ENCODE data around the gene CDH13.

CDH13 gene

GRCh38 chr16:83136419-83136818 is 509.6 kb downstream of the CDH13 start:
- no peak for DNase-seq

DNA sequence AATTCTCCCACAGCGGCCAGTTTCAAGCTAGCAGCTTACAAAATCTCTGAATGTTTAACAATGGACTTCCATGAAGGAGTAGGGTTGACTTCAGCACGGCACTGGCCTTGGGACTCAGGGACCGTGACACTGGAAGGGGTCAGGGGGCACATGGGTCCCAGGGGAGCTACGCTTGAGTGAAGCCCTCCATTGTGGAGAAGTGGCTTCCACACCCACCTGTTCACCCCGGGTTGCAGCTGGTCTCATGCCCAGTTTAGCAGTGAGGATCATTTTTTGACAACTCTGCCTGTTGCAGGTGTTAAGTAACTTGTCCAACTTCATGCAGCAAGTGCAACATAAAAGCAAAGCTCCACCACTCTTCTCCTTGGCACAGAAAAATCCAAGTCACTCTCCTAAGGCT is 510.2 kb downstream of the CDH13 start:
- DNase-seq, result no peak

DNA sequence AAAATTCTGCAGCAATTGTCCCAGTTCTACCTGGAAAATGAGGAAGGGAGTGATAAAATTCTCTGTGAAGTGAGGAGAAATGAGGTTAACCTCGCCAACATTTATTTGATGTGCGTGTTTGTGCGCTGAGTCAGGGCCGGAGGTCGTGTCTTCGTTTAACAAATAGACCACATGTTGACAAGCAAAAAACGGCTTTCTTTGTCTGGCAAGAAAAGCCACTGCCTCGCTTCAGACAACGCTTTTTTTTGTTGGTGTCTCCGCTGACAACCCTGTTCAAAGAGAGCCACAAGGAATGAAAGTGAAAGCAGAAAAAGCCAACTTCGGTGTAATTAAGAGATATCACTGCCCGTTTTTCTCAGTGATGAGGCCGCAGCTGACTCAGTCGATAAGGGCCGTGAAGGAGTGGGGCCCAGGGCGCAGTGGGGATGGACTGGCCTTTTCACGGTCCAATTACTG is 510.6 kb downstream of the CDH13 start:
- DNase-seq, result no peak

GRCh38 chr16:83137894-83138293 is 511.1 kb downstream of the CDH13 start:
- no peak for DNase-seq

GRCh38 chr16:83138512-83138911 is 511.7 kb downstream of the CDH13 start:
- no peak for DNase-seq

DNA sequence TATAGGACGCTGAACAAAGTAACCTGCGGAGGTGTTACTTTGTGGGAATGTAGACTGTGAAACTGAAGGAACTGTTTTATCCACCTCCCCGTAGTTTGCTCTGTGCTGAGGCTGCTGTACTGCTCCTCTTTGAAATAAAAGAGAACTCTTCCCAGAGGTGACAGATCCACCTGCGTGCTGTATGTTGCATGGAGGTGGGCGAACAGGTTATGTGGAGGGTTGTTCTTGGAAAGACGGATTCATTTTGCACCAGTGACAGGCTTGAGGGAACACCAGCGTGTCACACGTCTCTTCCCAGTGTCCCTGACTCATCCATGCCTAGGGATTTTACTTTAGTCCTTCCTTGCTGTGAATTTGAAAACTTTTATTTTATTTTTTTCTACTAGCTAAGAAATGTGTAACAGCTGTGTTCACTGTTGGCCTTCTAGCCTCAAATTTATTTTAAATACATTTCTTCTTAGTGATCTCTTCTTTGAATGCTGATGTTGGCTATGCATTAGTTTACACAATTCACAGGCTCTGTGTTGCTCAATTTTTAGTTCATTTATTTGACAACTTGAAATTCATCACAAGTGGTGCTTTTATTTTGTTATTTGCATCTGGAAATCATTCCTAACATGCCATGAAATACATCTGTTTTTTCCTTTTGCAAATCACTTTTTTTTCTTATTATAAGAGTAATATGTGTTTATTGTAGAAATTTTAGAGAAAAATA is 512.4 kb downstream of the CDH13 start:
- DNase-seq, result no peak

GRCh38 chr16:83143788-83144187 is 517.0 kb downstream of the CDH13 start:
- DNase-seq, result no peak

GRCh38 chr16:83145297-83145696 is 518.5 kb downstream of the CDH13 start:
- DNase-seq, result no peak

- no peak for DNase-seq
Observed at GRCh38 chr16:83147244-83147643, 520.5 kb downstream of the CDH13 start.

DNA sequence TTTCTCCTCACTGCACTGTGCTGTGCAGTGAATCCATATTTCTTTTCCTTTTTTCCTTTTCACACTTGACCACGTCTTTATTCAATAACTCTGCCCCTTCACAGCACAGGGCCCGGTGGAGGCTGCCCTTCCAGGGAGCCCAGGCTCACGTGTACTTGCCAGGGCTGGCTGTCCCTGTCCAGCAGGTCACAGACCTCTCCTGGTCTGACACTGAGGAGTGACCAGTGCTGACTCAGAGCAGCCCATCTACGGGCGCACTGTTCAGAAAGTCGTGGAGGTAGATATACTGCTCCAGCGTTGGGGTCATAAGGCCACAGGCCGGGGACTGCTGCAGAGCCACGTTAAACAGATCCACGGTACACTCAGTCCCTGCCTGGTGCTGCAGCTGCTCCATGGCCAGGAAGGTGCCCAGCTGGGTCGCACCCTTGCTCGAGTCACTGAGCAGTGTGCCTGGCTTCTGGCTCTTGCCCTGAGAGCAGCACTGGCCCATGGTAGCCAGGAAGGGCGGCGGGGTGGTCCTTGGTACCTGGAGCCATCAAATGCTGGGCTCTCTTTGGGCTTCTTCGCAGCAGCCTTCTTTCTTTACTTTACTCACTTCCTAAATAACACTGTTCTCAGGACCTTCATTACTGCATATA is 531.7 kb downstream of the CDH13 start:
- DNase-seq, result no peak

DNA sequence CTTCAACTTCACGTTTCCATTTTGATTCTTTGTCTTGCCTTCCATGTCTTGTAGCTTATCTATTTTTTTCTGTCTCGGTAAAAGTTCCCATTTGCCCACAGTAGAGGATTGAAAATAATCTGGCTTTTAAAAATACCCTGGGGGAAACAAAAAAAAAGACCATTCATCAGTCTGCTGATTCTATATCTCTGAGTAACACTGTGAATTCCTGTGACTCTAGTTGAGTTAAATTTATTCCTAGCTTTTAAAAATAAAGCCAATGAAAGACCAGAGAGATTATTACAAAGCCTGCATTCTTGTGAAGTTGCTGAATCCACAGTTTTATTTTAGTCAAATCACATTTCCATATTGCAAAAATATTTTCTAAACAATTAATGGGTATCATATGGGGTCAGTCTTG is 532.3 kb downstream of the CDH13 start:
- DNase-seq, result no peak

DNA sequence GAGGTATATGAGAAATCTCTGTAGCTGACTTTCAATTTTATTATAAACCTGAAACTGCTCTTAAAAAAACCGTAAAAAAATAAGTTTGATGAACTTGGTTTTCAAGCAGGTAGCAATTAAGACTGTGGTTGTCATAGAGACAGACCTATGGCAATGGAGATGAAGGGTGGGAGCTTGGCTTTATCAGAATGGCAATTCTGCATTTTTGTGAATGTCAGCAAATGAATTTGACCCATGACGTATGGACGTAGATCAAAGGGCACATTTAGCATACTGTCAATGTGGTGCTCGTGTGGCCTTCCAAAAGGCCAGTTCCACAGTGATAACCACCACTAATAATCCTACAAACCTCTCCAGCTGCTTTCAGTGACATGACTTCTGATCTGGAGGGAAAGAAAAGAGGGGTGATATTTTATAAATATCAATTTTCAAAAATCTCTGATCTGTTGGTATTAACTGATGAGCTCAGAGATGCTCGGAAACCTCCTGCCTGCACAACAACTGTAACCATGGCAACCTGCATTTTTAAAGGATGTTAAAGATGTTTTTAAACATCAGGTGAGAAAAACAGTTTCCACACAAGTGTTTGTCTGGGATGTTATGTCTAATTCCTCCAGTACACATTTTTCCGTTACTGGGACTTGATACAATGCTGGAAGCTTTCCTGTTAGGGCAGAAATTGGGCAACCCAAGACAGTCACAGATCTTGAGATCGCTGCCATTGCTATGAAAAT is 533.7 kb downstream of the CDH13 start:
- DNase-seq, result no peak

DNA sequence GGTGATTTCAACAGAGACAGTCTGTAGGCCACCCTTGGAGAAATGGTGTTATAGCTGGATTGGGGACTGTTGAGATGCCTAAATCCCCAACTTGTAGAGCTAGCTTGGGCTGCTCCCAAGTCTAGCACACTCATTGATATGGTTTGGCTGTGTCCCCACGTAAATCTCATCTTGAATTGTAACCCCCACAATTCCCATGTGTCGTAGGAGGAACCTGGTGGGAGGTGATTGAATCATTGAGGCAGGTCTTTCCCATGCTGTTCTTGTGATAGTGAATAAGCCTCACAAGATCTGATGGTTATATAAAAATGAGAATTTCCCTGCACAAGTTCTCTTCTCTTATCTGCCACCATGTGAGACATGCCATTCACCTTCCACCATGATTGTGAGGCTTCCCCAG is 536.0 kb downstream of the CDH13 start:
- no peak for DNase-seq

DNA sequence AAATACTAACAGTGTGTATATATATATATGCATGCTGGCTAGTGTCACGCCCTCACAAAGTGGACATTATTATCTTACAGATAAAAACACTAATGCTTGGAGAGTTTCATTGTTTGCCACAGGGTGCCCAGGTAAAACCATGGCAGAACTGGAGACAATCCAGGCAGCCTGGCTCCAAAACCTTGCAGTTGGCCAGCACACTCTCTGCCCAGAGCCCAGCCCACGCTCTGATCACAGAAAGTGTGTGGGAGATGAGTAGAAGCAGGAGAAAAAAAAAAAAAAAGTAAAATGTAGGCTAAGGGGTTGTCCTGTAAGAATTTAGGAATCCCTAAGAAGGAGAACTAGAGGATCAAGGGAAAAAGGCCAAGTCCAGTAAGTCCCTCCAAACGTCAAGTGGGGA is 538.0 kb downstream of the CDH13 start:
- no peak for DNase-seq

- no peak for DNase-seq
Observed at GRCh38 chr16:83171396-83171795, 544.6 kb downstream of the CDH13 start.

- no peak for DNase-seq
Observed at GRCh38 chr16:83174671-83175070, 547.9 kb downstream of the CDH13 start.

- no peak for DNase-seq
Observed at GRCh38 chr16:83176802-83177201, 550.0 kb downstream of the CDH13 start.

- DNase-seq, result no peak
Observed at GRCh38 chr16:83185902-83186301, 559.1 kb downstream of the CDH13 start.

GRCh38 chr16:83187405-83187804 is 560.6 kb downstream of the CDH13 start:
- DNase-seq, result no peak

GRCh38 chr16:83196796-83197195 is 570.0 kb downstream of the CDH13 start:
- no peak for DNase-seq

GRCh38 chr16:83197450-83197849 is 570.7 kb downstream of the CDH13 start:
- DNase-seq, result no peak

DNA sequence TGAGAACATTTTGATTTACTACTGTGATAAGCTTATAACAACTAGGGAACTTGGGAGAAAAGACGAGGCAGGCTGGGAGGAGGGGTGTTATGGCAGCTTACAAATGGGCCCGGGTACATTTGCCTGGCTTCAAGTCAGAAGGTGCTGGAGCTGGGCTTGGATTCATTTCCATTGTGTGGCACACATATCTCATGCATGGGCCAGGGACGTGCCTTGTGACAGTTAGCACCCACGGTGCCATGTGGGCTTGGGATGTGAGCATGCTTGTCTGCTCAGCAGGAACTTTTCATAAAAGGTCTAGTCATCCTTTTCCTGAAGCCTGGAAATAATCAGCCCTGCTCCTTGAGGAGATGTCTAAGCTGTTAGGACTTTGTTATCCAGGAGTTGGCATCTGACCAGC is 572.2 kb downstream of the CDH13 start:
- DNase-seq, result no peak

- no peak for DNase-seq
Observed at GRCh38 chr16:83200005-83200779, 573.4 kb downstream of the CDH13 start.
